Neural cell (in vitro differentiated cells): ENCODE data around the gene HVCN1.

Source experiments
- CTCF ChIP-seq: fragments of 450-650 bp; IDR thresholded peaks from 2 replicates; pipeline ENCODE4 v1.5.1; 2014; ENCODE audit warnings: antibody characterized with exemption, mild to moderate bottlenecking, moderate library complexity; ENCODE audit not compliant: poor library complexity, severe bottlenecking
- EP300 ChIP-seq: fragments of 450-650 bp; conservative IDR thresholded peaks from 2 replicates; pipeline ENCODE4 v1.6.1; 2014; ENCODE audit warnings: antibody characterized with exemption, mild to moderate bottlenecking, moderate library complexity; ENCODE audit not compliant: poor library complexity, severe bottlenecking
- EZH2 ChIP-seq: fragments of 200-600, 300-800 bp; shearing (Covaris generic), sonication (generic); IDR thresholded peaks from 2 replicates; pipeline ENCODE4 v1.6.1; 2014; ENCODE audit warnings: antibody characterized with exemption, low read length, borderline replicate concordance, mild to moderate bottlenecking; ENCODE audit not compliant: insufficient read depth, poor library complexity, severe bottlenecking
- MXI1 ChIP-seq: fragments of 450-650 bp; conservative IDR thresholded peaks from 2 replicates; pipeline ENCODE4 v1.6.1; 2014; ENCODE audit warnings: antibody characterized with exemption, mild to moderate bottlenecking; ENCODE audit not compliant: poor library complexity, severe bottlenecking
- POLR2AphosphoS5 ChIP-seq: IDR thresholded peaks from 2 replicates; pipeline ENCODE4 v1.6.1; 2012
- RAD21 ChIP-seq: fragments of 450-650 bp; conservative IDR thresholded peaks from 2 replicates; pipeline ENCODE4 v1.6.1; 2014; ENCODE audit warnings: antibody characterized with exemption, mild to moderate bottlenecking, moderate library complexity
- SMC3 ChIP-seq: fragments of 450-650 bp; conservative IDR thresholded peaks from 2 replicates; pipeline ENCODE4 v1.6.1; 2014; ENCODE audit warnings: antibody characterized with exemption, mild to moderate bottlenecking, moderate library complexity; ENCODE audit not compliant: poor library complexity
- TAF1 ChIP-seq: IDR thresholded peaks from 2 replicates; pipeline ENCODE4 v1.6.1; 2012; ENCODE audit warnings: low read depth
- TF ChIP-seq, protein P1 (sequence below): IDR thresholded peaks from 2 replicates; pipeline ENCODE4 v1.6.1; 2012; ENCODE audit warnings: borderline replicate concordance

GRCh38 chr12:110733089-110733715 lies 44.3 kb upstream of the HVCN1 start:
- no peak for TF ChIP-seq CTCF
- no peak for TF ChIP-seq EP300
- TF ChIP-seq MXI1, result no peak
- no peak for TF ChIP-seq POLR2AphosphoS5
- TF ChIP-seq, protein P1, sequence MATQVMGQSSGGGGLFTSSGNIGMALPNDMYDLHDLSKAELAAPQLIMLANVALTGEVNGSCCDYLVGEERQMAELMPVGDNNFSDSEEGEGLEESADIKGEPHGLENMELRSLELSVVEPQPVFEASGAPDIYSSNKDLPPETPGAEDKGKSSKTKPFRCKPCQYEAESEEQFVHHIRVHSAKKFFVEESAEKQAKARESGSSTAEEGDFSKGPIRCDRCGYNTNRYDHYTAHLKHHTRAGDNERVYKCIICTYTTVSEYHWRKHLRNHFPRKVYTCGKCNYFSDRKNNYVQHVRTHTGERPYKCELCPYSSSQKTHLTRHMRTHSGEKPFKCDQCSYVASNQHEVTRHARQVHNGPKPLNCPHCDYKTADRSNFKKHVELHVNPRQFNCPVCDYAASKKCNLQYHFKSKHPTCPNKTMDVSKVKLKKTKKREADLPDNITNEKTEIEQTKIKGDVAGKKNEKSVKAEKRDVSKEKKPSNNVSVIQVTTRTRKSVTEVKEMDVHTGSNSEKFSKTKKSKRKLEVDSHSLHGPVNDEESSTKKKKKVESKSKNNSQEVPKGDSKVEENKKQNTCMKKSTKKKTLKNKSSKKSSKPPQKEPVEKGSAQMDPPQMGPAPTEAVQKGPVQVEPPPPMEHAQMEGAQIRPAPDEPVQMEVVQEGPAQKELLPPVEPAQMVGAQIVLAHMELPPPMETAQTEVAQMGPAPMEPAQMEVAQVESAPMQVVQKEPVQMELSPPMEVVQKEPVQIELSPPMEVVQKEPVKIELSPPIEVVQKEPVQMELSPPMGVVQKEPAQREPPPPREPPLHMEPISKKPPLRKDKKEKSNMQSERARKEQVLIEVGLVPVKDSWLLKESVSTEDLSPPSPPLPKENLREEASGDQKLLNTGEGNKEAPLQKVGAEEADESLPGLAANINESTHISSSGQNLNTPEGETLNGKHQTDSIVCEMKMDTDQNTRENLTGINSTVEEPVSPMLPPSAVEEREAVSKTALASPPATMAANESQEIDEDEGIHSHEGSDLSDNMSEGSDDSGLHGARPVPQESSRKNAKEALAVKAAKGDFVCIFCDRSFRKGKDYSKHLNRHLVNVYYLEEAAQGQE, result no peak
- no peak for TF ChIP-seq RAD21
- TF ChIP-seq EZH2, result no peak
- TF ChIP-seq TAF1, result no peak
- TF ChIP-seq SMC3, result no peak
